ENCODE data around the gene PLPP4. TPM values are rescaled to one million over a fixed set of nuclear protein-coding genes. Genes with fewer than 3 reads are reported as not detected.

Gene PLPP4
- total and polyA plus RNA-seq, 2 of the 13 experiments (the other 11 are each of a cell fraction or from before 2014, with no cell fraction given): not detected

- Histone ChIP-seq H4K20me1 (ENCODE audit: insufficient read depth, low read length) (no peaks in the 10 kb centered on the region), H3K27ac (ENCODE audit: extremely low read length, insufficient read depth, low read length) (no peak overlapping the region), H3K9me3 (ENCODE audit: low read length) (no peaks in the 10 kb centered on the region), H3K4me1 (ENCODE audit: insufficient read depth, low read length) (no peaks in the 10 kb centered on the region), H3K36me3 (replicated peaks in 1 of 2; ENCODE audit: control insufficient read depth in 1 of 2, insufficient read depth in 2 of 2, low read length in 2 of 2) (no peaks in the 10 kb centered on the region), H3K4me3 (replicated peaks in 1 of 3; ENCODE audit: insufficient read depth in 1 of 3, low read depth in 2 of 3, low read length in 3 of 3) (no peak overlapping the region), H3K4me2 (ENCODE audit: low read depth, low read length) (no peak overlapping the region), H3K27me3 (ENCODE audit: control insufficient read depth in 1 of 2, insufficient read depth in 2 of 2, low read length in 2 of 2) (peaks cover 0 to 10% of the 10 kb centered on the region in 2 experiments; a peak in 2 of 5 replicates), H3K9ac (ENCODE audit: insufficient read depth, low read depth, low read length) (no peak overlapping the region), H2AFZ (ENCODE audit: low read length) (no peak overlapping the region), H3K79me2 (ENCODE audit: insufficient read depth, low read length) (no peaks in the 10 kb centered on the region)
- FAIRE-seq (no peak), DNase-seq (ENCODE audit: low spot score) (no peak), ATAC-seq (no peak)
- TF ChIP-seq, protein P1, sequence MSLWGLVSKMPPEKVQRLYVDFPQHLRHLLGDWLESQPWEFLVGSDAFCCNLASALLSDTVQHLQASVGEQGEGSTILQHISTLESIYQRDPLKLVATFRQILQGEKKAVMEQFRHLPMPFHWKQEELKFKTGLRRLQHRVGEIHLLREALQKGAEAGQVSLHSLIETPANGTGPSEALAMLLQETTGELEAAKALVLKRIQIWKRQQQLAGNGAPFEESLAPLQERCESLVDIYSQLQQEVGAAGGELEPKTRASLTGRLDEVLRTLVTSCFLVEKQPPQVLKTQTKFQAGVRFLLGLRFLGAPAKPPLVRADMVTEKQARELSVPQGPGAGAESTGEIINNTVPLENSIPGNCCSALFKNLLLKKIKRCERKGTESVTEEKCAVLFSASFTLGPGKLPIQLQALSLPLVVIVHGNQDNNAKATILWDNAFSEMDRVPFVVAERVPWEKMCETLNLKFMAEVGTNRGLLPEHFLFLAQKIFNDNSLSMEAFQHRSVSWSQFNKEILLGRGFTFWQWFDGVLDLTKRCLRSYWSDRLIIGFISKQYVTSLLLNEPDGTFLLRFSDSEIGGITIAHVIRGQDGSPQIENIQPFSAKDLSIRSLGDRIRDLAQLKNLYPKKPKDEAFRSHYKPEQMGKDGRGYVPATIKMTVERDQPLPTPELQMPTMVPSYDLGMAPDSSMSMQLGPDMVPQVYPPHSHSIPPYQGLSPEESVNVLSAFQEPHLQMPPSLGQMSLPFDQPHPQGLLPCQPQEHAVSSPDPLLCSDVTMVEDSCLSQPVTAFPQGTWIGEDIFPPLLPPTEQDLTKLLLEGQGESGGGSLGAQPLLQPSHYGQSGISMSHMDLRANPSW (CRISPR knock-in tag; IDR thresholded peaks at IDR 0.05; ENCODE audit: borderline replicate concordance): no peak
- TF ChIP-seq ZNF569 (CRISPR knock-in tag; IDR thresholded peaks at IDR 0.05; ENCODE audit: borderline replicate concordance): no peak
- TF ChIP-seq U2AF1 (optimal IDR thresholded peaks at IDR 0.05; ENCODE audit: low read depth, low read length): no peak
- no peak for TF ChIP-seq ZNF180 (CRISPR knock-in tag; IDR thresholded peaks at IDR 0.05; ENCODE audit: borderline replicate concordance, low read depth)
- no peak for TF ChIP-seq BRCA1 (CRISPR knock-in tag; IDR thresholded peaks at IDR 0.05)
- no peak for TF ChIP-seq MIXL1 (CRISPR knock-in tag; IDR thresholded peaks at IDR 0.05)
- intact Hi-C loops (cut with micrococcal nuclease; ENCODE audit: unreplicated experiment): no loop called here
- in situ Hi-C loops (cut with HindIII; ENCODE audit: extremely low pct_ligation_motif_present, low pct_unique_long_range_greater_than_20kb): no loop called here
- WGBS (ENCODE audit: low lambda C conversion rate): 14% methylated on average over 8 of the region's 8 CpGs
- POLR2A ChIA-PET: no interaction called here
- BruUV-seq (replicated peaks): no TSS peak
- CTCF ChIA-PET (ENCODE audit: low intra/inter-chr PET ratio, low total read pairs): no interaction called here
Measured at GRCh38 chr10:120431251-120431651, 25.8 kb upstream of the PLPP4 start.

- FAIRE-seq (no peak), DNase-seq (ENCODE audit: low spot score) (no peak), ATAC-seq (no peak)
- ChIA-PET POLR2A (no interaction called here), CTCF (ENCODE audit: low intra/inter-chr PET ratio, low total read pairs) (no interaction called here)
- Histone ChIP-seq H3K4me3 (replicated peaks in 1 of 3; ENCODE audit: insufficient read depth in 1 of 3, low read depth in 2 of 3, low read length in 3 of 3) (no peak overlapping the region), H3K4me1 (ENCODE audit: insufficient read depth, low read length) (no peaks in the 10 kb centered on the region), H3K4me2 (ENCODE audit: low read depth, low read length) (no peak overlapping the region), H3K36me3 (replicated peaks in 1 of 2; ENCODE audit: control insufficient read depth in 1 of 2, insufficient read depth in 2 of 2, low read length in 2 of 2) (no peaks in the 10 kb centered on the region), H3K9ac (ENCODE audit: insufficient read depth, low read depth, low read length) (no peak overlapping the region), H3K79me2 (ENCODE audit: insufficient read depth, low read length) (no peaks in the 10 kb centered on the region), H3K27ac (ENCODE audit: extremely low read length, insufficient read depth, low read length) (no peak overlapping the region), H2AFZ (ENCODE audit: low read length) (no peak overlapping the region), H3K9me3 (ENCODE audit: low read length) (no peaks in the 10 kb centered on the region), H4K20me1 (ENCODE audit: insufficient read depth, low read length) (no peaks in the 10 kb centered on the region), H3K27me3 (ENCODE audit: control insufficient read depth in 1 of 2, insufficient read depth in 2 of 2, low read length in 2 of 2) (peaks cover 0 to 13% of the 10 kb centered on the region in 2 experiments; a peak in 2 of 5 replicates)
- in situ Hi-C loops (cut with HindIII; ENCODE audit: extremely low pct_ligation_motif_present, low pct_unique_long_range_greater_than_20kb): no loop called here
- intact Hi-C loops (cut with micrococcal nuclease; ENCODE audit: unreplicated experiment): no loop called here
- WGBS (ENCODE audit: low lambda C conversion rate): 33% methylated on average over 3 of the region's 3 CpGs
- no TSS peak for BruUV-seq (replicated peaks)
- TF ChIP-seq DPF2 (CRISPR knock-in tag; IDR thresholded peaks at IDR 0.05; ENCODE audit: borderline replicate concordance, low read depth): no peak
- TF ChIP-seq ZNF33A (CRISPR knock-in tag; IDR thresholded peaks at IDR 0.05; ENCODE audit: borderline replicate concordance): no peak
- no peak for TF ChIP-seq ZNF766 (CRISPR knock-in tag; IDR thresholded peaks at IDR 0.05; ENCODE audit: borderline replicate concordance)
- no peak for TF ChIP-seq IRF2 (CRISPR knock-in tag; IDR thresholded peaks at IDR 0.05)
- no peak for TF ChIP-seq KLF11 (CRISPR knock-in tag; IDR thresholded peaks at IDR 0.05)
- no peak for TF ChIP-seq NR2F1 (CRISPR knock-in tag; IDR thresholded peaks at IDR 0.05)
- TF ChIP-seq NCOA1 (CRISPR knock-in tag; IDR thresholded peaks at IDR 0.05): no peak
- no peak for TF ChIP-seq ZNF614 (CRISPR knock-in tag; IDR thresholded peaks at IDR 0.05; ENCODE audit: borderline replicate concordance)
- TF ChIP-seq HDAC6 (IDR thresholded peaks at IDR 0.05; ENCODE audit: low read depth, low read length): no peak
Measured at GRCh38 chr10:120432209-120432608, 24.8 kb upstream of the PLPP4 start.

All from HepG2 (cell line).